ENCODE results near the gene CCDC134. TPM values are rescaled to one million over a fixed set of nuclear protein-coding genes. Genes with fewer than 3 reads are reported as not detected.
A peak's percentile ranks its signal among the peaks of the same experiment; 100 is the strongest.

The CCDC134 gene
- total RNA-seq, 8 experiments from 2014 or later = 7.0 to 19.0 (median 10.2) TPM

- WGBS, 10 experiments = 50 to 100% (median 90%) methylated on average over 1 to 5 of the region's 5 CpGs; no CpG with 5 or more reads in 1 of the 10 experiments
- Histone ChIP-seq H3K4me3 (no peak overlapping the region), H3K4me1 (replicated peaks in 1 of 2) (peaks cover 0 to 3% of the 10 kb centered on the region in 2 donors), H3K27ac (no peak overlapping the region)
- in situ Hi-C loops (cut with MboI; ENCODE audit: low pct_unique_long_range_greater_than_20kb in 2 of 9, low sequenced_read_pairs in 9 of 9, unreplicated experiment in 9 of 9) = loop anchor here in 2 of 9 experiments (25.0 kb wide), 2 partner anchors 106 to 119 kb away; partner anchors contain the start of genes CENPM (in 1 of the 2) and TNFRSF13C (in 1 of the 2)
- ATAC-seq (replicated peaks in 6 of 8) = no peak
These were observed 17.5 kb downstream of the CCDC134 start for GRCh38 chr22:41818011-41818410.

- Histone ChIP-seq H3K4me3 (no peak overlapping the region), H3K4me1 (replicated peaks in 1 of 2) (peaks cover 2 to 5% of the 10 kb centered on the region in 2 donors), H3K27ac (no peak overlapping the region)
- WGBS, 10 experiments = 63 to 100% (median 85%) methylated on average over 1 to 6 of the region's 6 CpGs; no CpG with 5 or more reads in 2 of the 10 experiments
- no peak for ATAC-seq (replicated peaks in 6 of 8)
- in situ Hi-C loops (cut with MboI; ENCODE audit: low pct_unique_long_range_greater_than_20kb in 2 of 9, low sequenced_read_pairs in 9 of 9, unreplicated experiment in 9 of 9) = loop anchor here in 2 of 9 experiments (25.0 kb wide), 2 partner anchors 106 to 119 kb away; partner anchors contain the start of genes CENPM (in 1 of the 2) and TNFRSF13C (in 1 of the 2)
These were observed 18.1 kb downstream of the CCDC134 start for GRCh38 chr22:41818596-41818995.

- 20 to 100% (median 95%) methylated on average over 1 to 3 of the region's 4 CpGs; no CpG with 5 or more reads in 5 of the 10 experiments for WGBS, 10 experiments
- ATAC-seq (replicated peaks in 6 of 8) = peak in 4 of 8 experiments; percentile 42 to 90 (median 86)
These were observed 18.8 kb downstream of the CCDC134 start for GRCh38 chr22:41819257-41819656.

GRCh38 chr22:41820447-41820846, 20.0 kb downstream of the CCDC134 start:
- in situ Hi-C loops (cut with MboI; ENCODE audit: low pct_unique_long_range_greater_than_20kb in 2 of 9, low sequenced_read_pairs in 9 of 9, unreplicated experiment in 9 of 9) = loop anchor here in 2 of 9 experiments (25.0 kb wide), 2 partner anchors 108 to 117 kb away; partner anchors contain the start of genes CENPM (in 1 of the 2) and TNFRSF13C (in 1 of the 2)
- Histone ChIP-seq H3K27ac (no peak overlapping the region), H3K4me1 (replicated peaks in 1 of 2) (peaks cover 13 to 14% of the 10 kb centered on the region in 2 donors), H3K4me3 (no peak overlapping the region)
- no peak for ATAC-seq (replicated peaks in 6 of 8)
- 43 to 100% (median 94%) methylated on average over 1 to 5 of the region's 5 CpGs; no CpG with 5 or more reads in 2 of the 10 experiments for WGBS, 10 experiments

More at GRCh38 chr22:41819257-41819656, 18.8 kb downstream of the CCDC134 start:
- in situ Hi-C loops (cut with MboI; ENCODE audit: low pct_unique_long_range_greater_than_20kb in 2 of 9, low sequenced_read_pairs in 9 of 9, unreplicated experiment in 9 of 9) = loop anchor here in 2 of 9 experiments (25.0 kb wide), 2 partner anchors 107 to 118 kb away; partner anchors contain the start of genes CENPM (in 1 of the 2) and TNFRSF13C (in 1 of the 2)
- Histone ChIP-seq H3K4me1 (replicated peaks in 1 of 2) (peaks cover 8 to 12% of the 10 kb centered on the region in 2 donors), H3K4me3 (no peak overlapping the region), H3K27ac (no peak overlapping the region)

GRCh38 chr22:41821471-41822316, 21.2 kb downstream of the CCDC134 start:
- in situ Hi-C loops (cut with MboI; ENCODE audit: low pct_unique_long_range_greater_than_20kb in 2 of 9, low sequenced_read_pairs in 9 of 9, unreplicated experiment in 9 of 9) = loop anchor here in 2 of 9 experiments (25.0 kb wide), 2 partner anchors 109 to 116 kb away; partner anchors contain the start of genes CENPM (in 1 of the 2) and TNFRSF13C (in 1 of the 2)
- no peak for ATAC-seq (replicated peaks in 6 of 8)
- H3K4me1 ChIP-seq (replicated peaks in 1 of 2) = peaks cover 21 to 23% of the 10 kb centered on the region in 2 donors
- WGBS, 10 experiments = 68 to 100% (median 93%) methylated on average over 1 to 9 of the region's 12 CpGs; no CpG with 5 or more reads in 2 of the 10 experiments
- H3K27ac ChIP-seq = no peak overlapping the region
- H3K4me3 ChIP-seq = no peak overlapping the region

- ATAC-seq (replicated peaks in 6 of 8) = peak; percentile 14 to 44 (median 30)
- WGBS, 10 experiments = 86 to 100% (median 100%) methylated on average over 1 to 3 of the region's 3 CpGs; no CpG with 5 or more reads in 4 of the 10 experiments
- in situ Hi-C loops (cut with MboI; ENCODE audit: low pct_unique_long_range_greater_than_20kb in 2 of 9, low sequenced_read_pairs in 9 of 9, unreplicated experiment in 9 of 9) = loop anchor here in 2 of 9 experiments (25.0 kb wide), 2 partner anchors 110 to 115 kb away; partner anchors contain the start of genes CENPM (in 1 of the 2) and TNFRSF13C (in 1 of the 2)
- Histone ChIP-seq H3K4me3 (no peak overlapping the region), H3K4me1 (replicated peaks in 1 of 2) (peaks cover 28 to 30% of the 10 kb centered on the region in 2 donors), H3K27ac (no peak overlapping the region)
These were observed 22.0 kb downstream of the CCDC134 start for GRCh38 chr22:41822317-41823057.

- Histone ChIP-seq H3K4me1 (replicated peaks in 1 of 2) (peaks cover 28 to 30% of the 10 kb centered on the region in 2 donors), H3K4me3 (no peak overlapping the region), H3K27ac (peak overlapping the region in 1 of 2 donors; percentile 52)
- WGBS, 10 experiments = 12 to 100% (median 36%) methylated on average over 1 to 5 of the region's 6 CpGs; no CpG with 5 or more reads in 2 of the 10 experiments
- in situ Hi-C loops (cut with MboI; ENCODE audit: low pct_unique_long_range_greater_than_20kb in 2 of 9, low sequenced_read_pairs in 9 of 9, unreplicated experiment in 9 of 9) = loop anchor here in 2 of 9 experiments (25.0 kb wide), 2 partner anchors 111 to 114 kb away; partner anchors contain the start of genes CENPM (in 1 of the 2) and TNFRSF13C (in 1 of the 2)
- peak in 3 of 8 experiments; percentile 3 to 16 (median 4) for ATAC-seq (replicated peaks in 6 of 8)
These were observed 23.3 kb downstream of the CCDC134 start for GRCh38 chr22:41823797-41824196.

GRCh38 chr22:41825376-41825775, 24.9 kb downstream of the CCDC134 start:
- Histone ChIP-seq H3K4me3 (no peak overlapping the region), H3K4me1 (replicated peaks in 1 of 2) (peaks cover 27 to 28% of the 10 kb centered on the region in 2 donors), H3K27ac (no peak overlapping the region)
- 0 to 100% (median 85%) methylated on average over 1 to 5 of the region's 7 CpGs; no CpG with 5 or more reads in 4 of the 10 experiments for WGBS, 10 experiments
- ATAC-seq (replicated peaks in 6 of 8) = no peak
- in situ Hi-C loops (cut with MboI; ENCODE audit: low pct_unique_long_range_greater_than_20kb in 2 of 9, low sequenced_read_pairs in 9 of 9, unreplicated experiment in 9 of 9) = no loop called here

GRCh38 chr22:41826021-41826420, 25.5 kb downstream of the CCDC134 start:
- H3K4me1 ChIP-seq (replicated peaks in 1 of 2) = peaks cover 27 to 28% of the 10 kb centered on the region in 2 donors
- H3K4me3 ChIP-seq = no peak overlapping the region
- in situ Hi-C loops (cut with MboI; ENCODE audit: low pct_unique_long_range_greater_than_20kb in 2 of 9, low sequenced_read_pairs in 9 of 9, unreplicated experiment in 9 of 9) = no loop called here
- WGBS, 10 experiments = 0 to 100% (median 100%) methylated on average over 1 of the region's 3 CpGs; no CpG with 5 or more reads in 7 of the 10 experiments
- ATAC-seq (replicated peaks in 6 of 8) = peak in 3 of 8 experiments; percentile 4 to 14 (median 7)
- H3K27ac ChIP-seq = peak overlapping the region; percentile 51 to 71

GRCh38 chr22:41826430-41827383, 26.2 kb downstream of the CCDC134 start:
- no peak overlapping the region for H3K4me3 ChIP-seq
- WGBS, 10 experiments = 28 to 83% (median 62%) methylated on average over 1 to 4 of the region's 11 CpGs; no CpG with 5 or more reads in 2 of the 10 experiments
- H3K4me1 ChIP-seq (replicated peaks in 1 of 2) = peaks cover 32% of the 10 kb centered on the region in 2 donors
- in situ Hi-C loops (cut with MboI; ENCODE audit: low pct_unique_long_range_greater_than_20kb in 2 of 9, low sequenced_read_pairs in 9 of 9, unreplicated experiment in 9 of 9) = no loop called here
- H3K27ac ChIP-seq = peak overlapping the region; percentile 51 to 71
- peak; percentile 25 to 60 (median 42) for ATAC-seq (replicated peaks in 6 of 8)

- Histone ChIP-seq H3K4me1 (replicated peaks in 1 of 2) (peaks cover 37 to 39% of the 10 kb centered on the region in 2 donors), H3K27ac (no peak overlapping the region), H3K4me3 (no peak overlapping the region)
- in situ Hi-C loops (cut with MboI; ENCODE audit: low pct_unique_long_range_greater_than_20kb in 2 of 9, low sequenced_read_pairs in 9 of 9, unreplicated experiment in 9 of 9) = no loop called here
- ATAC-seq (replicated peaks in 6 of 8) = no peak
- WGBS, 10 experiments = 85 to 96% (median 92%) methylated on average over 2 to 6 of the region's 6 CpGs; no CpG with 5 or more reads in 6 of the 10 experiments
These were observed 27.2 kb downstream of the CCDC134 start for GRCh38 chr22:41827671-41828070.

Data from motor neuron (in vitro differentiated cells).